IPS-15b (cell line): ENCODE data around the gene ZNF653.

ENCODE experiments used
- H3K27me3 ChIP-seq: one replicate; pipeline ENCODE4 v1.6.1; 2013; ENCODE audit warnings: low read length; ENCODE audit not compliant: control insufficient read depth, insufficient read depth
- H3K36me3 ChIP-seq: one replicate; pipeline ENCODE4 v1.6.1; 2013; ENCODE audit warnings: low read length; ENCODE audit not compliant: control insufficient read depth, insufficient read depth
- H3K4me1 ChIP-seq: one replicate; pipeline ENCODE4 v1.6.1; 2013; ENCODE audit warnings: mild to moderate bottlenecking, low read length; ENCODE audit not compliant: control insufficient read depth, insufficient read depth
- H3K4me3 ChIP-seq: one replicate; pipeline ENCODE4 v1.5.1; 2013; ENCODE audit warnings: low read depth, low read length
- H3K9ac ChIP-seq: one replicate; pipeline ENCODE4 v1.6.1; 2013; ENCODE audit warnings: low read depth, mild to moderate bottlenecking, low read length
- H3K9me3 ChIP-seq: one replicate; pipeline ENCODE4 v1.6.1; 2013; ENCODE audit warnings: mild to moderate bottlenecking, low read length; ENCODE audit not compliant: control insufficient read depth, insufficient read depth

The ZNF653 gene

GRCh38 chr19:11505504-11506100 is at the start of gene ZNF653:
Gene ZNF653 (minus strand): TSS chr19:11505839. CDS start chr19:11505786, 53 bp downstream.
- peak within 1 kb of the TSS; percentile 74 for H3K4me3 ChIP-seq
- no peaks in the 10 kb centered on the region for H3K9me3 ChIP-seq
- peaks cover 3% of the 10 kb centered on the region for H3K36me3 ChIP-seq
- no peaks in the 10 kb centered on the region for H3K27me3 ChIP-seq
- H3K9ac ChIP-seq: peak within 1 kb of the TSS; percentile 79
- no peaks in the 10 kb centered on the region for H3K4me1 ChIP-seq

GRCh38 chr19:11555246-11555645 is 49.6 kb upstream of the ZNF653 start:
- no peak overlapping the region for H3K9ac ChIP-seq

GRCh38 chr19:11554160-11554559 is 48.5 kb upstream of the ZNF653 start:
- Histone ChIP-seq H3K36me3 (peaks cover 33% of the 10 kb centered on the region), H3K4me1 (no peaks in the 10 kb centered on the region), H3K4me3 (no peak overlapping the region), H3K9ac (no peak overlapping the region), H3K9me3 (no peaks in the 10 kb centered on the region), H3K27me3 (no peaks in the 10 kb centered on the region)

More at GRCh38 chr19:11555246-11555645, 49.6 kb upstream of the ZNF653 start:
- Histone ChIP-seq H3K36me3 (peaks cover 30% of the 10 kb centered on the region), H3K4me3 (no peak overlapping the region), H3K9me3 (no peaks in the 10 kb centered on the region), H3K27me3 (no peaks in the 10 kb centered on the region), H3K4me1 (no peaks in the 10 kb centered on the region)

- peaks cover 33% of the 10 kb centered on the region for H3K36me3 ChIP-seq
- H3K9me3 ChIP-seq: no peaks in the 10 kb centered on the region
- H3K4me1 ChIP-seq: no peaks in the 10 kb centered on the region
- no peak overlapping the region for H3K9ac ChIP-seq
- no peak overlapping the region for H3K4me3 ChIP-seq
- H3K27me3 ChIP-seq: no peaks in the 10 kb centered on the region
Observed at GRCh38 chr19:11552666-11553372, 47.2 kb upstream of the ZNF653 start.

- Histone ChIP-seq H3K36me3 (peaks cover 33% of the 10 kb centered on the region), H3K9ac (no peak overlapping the region), H3K4me3 (no peak overlapping the region), H3K27me3 (no peaks in the 10 kb centered on the region), H3K4me1 (no peaks in the 10 kb centered on the region), H3K9me3 (no peaks in the 10 kb centered on the region)
Observed at GRCh38 chr19:11551603-11552235, 46.1 kb upstream of the ZNF653 start.

GRCh38 chr19:11550265-11550664 is 44.6 kb upstream of the ZNF653 start:
- H3K4me1 ChIP-seq: no peaks in the 10 kb centered on the region
- H3K9me3 ChIP-seq: no peaks in the 10 kb centered on the region
- H3K36me3 ChIP-seq: peaks cover 33% of the 10 kb centered on the region
- H3K27me3 ChIP-seq: no peaks in the 10 kb centered on the region
- no peak overlapping the region for H3K4me3 ChIP-seq
- no peak overlapping the region for H3K9ac ChIP-seq

- no peak overlapping the region for H3K9ac ChIP-seq
- peaks cover 35% of the 10 kb centered on the region for H3K36me3 ChIP-seq
- H3K4me1 ChIP-seq: no peaks in the 10 kb centered on the region
- H3K9me3 ChIP-seq: no peaks in the 10 kb centered on the region
- no peak overlapping the region for H3K4me3 ChIP-seq
- H3K27me3 ChIP-seq: no peaks in the 10 kb centered on the region
Observed at GRCh38 chr19:11549386-11549953, 43.8 kb upstream of the ZNF653 start.

- H3K4me3 ChIP-seq: no peak overlapping the region
- no peaks in the 10 kb centered on the region for H3K9me3 ChIP-seq
- H3K4me1 ChIP-seq: no peaks in the 10 kb centered on the region
- no peaks in the 10 kb centered on the region for H3K27me3 ChIP-seq
- H3K36me3 ChIP-seq: peaks cover 21% of the 10 kb centered on the region
- H3K9ac ChIP-seq: no peak overlapping the region
Observed at GRCh38 chr19:11547929-11548700, 42.5 kb upstream of the ZNF653 start.

- no peaks in the 10 kb centered on the region for H3K27me3 ChIP-seq
- H3K4me1 ChIP-seq: peaks cover 3% of the 10 kb centered on the region
- H3K36me3 ChIP-seq: peaks cover 2% of the 10 kb centered on the region
- H3K9ac ChIP-seq: no peak overlapping the region
- no peaks in the 10 kb centered on the region for H3K9me3 ChIP-seq
- no peak overlapping the region for H3K4me3 ChIP-seq
Observed at GRCh38 chr19:11541238-11541637, 35.6 kb upstream of the ZNF653 start.

- peak overlapping the region; percentile 0 for H3K4me3 ChIP-seq
- peaks cover 4% of the 10 kb centered on the region for H3K4me1 ChIP-seq
- H3K27me3 ChIP-seq: no peaks in the 10 kb centered on the region
- peaks cover 2% of the 10 kb centered on the region for H3K36me3 ChIP-seq
- no peaks in the 10 kb centered on the region for H3K9me3 ChIP-seq
- H3K9ac ChIP-seq: no peak overlapping the region
Observed at GRCh38 chr19:11540645-11541044, 35.0 kb upstream of the ZNF653 start.
